Measurements from ENCODE around the gene KRT16.

DNA sequence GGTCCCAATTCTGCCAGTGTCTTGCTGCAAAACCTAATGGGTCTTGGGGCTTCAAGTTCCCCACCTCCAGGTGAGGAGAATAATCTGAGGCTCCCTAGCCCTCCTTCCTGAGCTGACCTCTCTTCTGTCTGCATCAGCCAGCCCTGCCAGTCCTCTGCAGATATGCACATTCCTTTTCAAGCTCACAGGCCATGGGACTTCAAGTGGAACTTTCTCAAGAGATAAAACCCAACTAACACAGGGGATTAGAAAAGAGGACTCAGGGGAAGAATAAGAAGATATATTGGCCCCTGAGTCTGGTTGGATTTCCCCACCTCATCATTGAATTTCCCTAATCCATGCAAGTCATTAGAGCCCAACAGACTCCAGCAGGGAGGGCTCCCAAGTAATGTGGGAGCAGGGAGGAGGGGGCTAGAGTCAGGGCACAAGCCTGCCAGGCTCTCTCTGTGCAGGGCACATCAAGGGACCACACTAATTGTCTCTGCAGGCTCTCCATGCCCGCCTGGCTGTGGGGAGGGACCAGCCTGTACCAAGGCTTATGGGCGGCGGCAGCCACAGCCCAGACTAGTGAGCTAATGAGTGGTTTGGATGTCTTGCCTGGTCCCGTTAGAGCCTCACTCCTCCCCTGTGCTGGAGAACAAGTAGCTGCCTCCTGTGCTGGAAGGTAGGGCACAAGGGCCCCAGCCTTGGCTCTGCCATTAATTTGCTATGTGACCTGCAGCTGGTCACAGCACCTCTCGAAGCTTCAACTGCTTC lies 27.1 kb downstream of the KRT16 start:
- TF ChIP-seq POLR2A (IDR thresholded peaks at IDR 0.05; ENCODE audit: low read depth, low read length) (no peak), JUN (IDR thresholded peaks at IDR 0.05; ENCODE audit: borderline replicate concordance, insufficient read depth, insufficient read length, low read depth) (no peak), FOS (IDR thresholded peaks at IDR 0.05; ENCODE audit: borderline replicate concordance, insufficient read depth, low read length) (no peak), POLR2AphosphoS5 (IDR thresholded peaks at IDR 0.05; ENCODE audit: insufficient read depth, low read depth, low read length) (no peak), EZH2 (IDR thresholded peaks at IDR 0.05; ENCODE audit: borderline replicate concordance, low read depth, low read length, severe bottlenecking) (no peak), GATA2 (IDR thresholded peaks at IDR 0.05; ENCODE audit: insufficient read depth, insufficient read length, low read depth, low read length) (no peak), MYC (IDR thresholded peaks at IDR 0.05; ENCODE audit: low read depth, low read length) (no peak)
- TF ChIP-seq, protein P1, sequence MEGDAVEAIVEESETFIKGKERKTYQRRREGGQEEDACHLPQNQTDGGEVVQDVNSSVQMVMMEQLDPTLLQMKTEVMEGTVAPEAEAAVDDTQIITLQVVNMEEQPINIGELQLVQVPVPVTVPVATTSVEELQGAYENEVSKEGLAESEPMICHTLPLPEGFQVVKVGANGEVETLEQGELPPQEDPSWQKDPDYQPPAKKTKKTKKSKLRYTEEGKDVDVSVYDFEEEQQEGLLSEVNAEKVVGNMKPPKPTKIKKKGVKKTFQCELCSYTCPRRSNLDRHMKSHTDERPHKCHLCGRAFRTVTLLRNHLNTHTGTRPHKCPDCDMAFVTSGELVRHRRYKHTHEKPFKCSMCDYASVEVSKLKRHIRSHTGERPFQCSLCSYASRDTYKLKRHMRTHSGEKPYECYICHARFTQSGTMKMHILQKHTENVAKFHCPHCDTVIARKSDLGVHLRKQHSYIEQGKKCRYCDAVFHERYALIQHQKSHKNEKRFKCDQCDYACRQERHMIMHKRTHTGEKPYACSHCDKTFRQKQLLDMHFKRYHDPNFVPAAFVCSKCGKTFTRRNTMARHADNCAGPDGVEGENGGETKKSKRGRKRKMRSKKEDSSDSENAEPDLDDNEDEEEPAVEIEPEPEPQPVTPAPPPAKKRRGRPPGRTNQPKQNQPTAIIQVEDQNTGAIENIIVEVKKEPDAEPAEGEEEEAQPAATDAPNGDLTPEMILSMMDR (IDR thresholded peaks at IDR 0.05; ENCODE audit: extremely low read depth in 1 of 2, insufficient read depth in 1 of 2, low read depth in 1 of 2, low read length in 2 of 2), result no peak
- TF ChIP-seq, protein P2, sequence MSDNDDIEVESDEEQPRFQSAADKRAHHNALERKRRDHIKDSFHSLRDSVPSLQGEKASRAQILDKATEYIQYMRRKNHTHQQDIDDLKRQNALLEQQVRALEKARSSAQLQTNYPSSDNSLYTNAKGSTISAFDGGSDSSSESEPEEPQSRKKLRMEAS (IDR thresholded peaks at IDR 0.05; ENCODE audit: insufficient read depth, insufficient read length), result no peak
